ENCODE data around the gene TLR10. TPM values are rescaled to one million over a fixed set of nuclear protein-coding genes. Genes with fewer than 3 reads are reported as not detected.

Gene TLR10
- total and polyA plus RNA-seq, 3 donors from 2014 or later = 0.06 to 0.21 TPM; not detected in 1

- Histone ChIP-seq H3K36me3 (ENCODE audit: low read depth, missing control alignments) (no peaks in the 10 kb centered on the region), H3K27ac (peak overlapping the region in 1 of 2 donors; percentile 32), H3K4me1 (peaks cover 3% of the 10 kb centered on the region), H3K4me3 (no peak overlapping the region), H3K27me3 (no peaks in the 10 kb centered on the region), H3K9me3 (no peaks in the 10 kb centered on the region)
- intact Hi-C loops (cut with DNase I; ENCODE audit: low total_unique reads) = no loop called here
- peak; percentile 36 for DNase-seq
- 62 to 69% methylated on average over 5 of the region's 5 CpGs for WGBS, 2 donors
- TF ChIP-seq POLR2A (IDR thresholded peaks at IDR 0.05) (no peak), CTCF (IDR thresholded peaks at IDR 0.05) (no peak)
These were observed 22.8 kb upstream of the TLR10 start for GRCh38 chr4:38805530-38806145.

GRCh38 chr4:38804654-38805295, 22.0 kb upstream of the TLR10 start, which contains the start of gene TLR1:
Gene TLR1, minus strand, starts transcription at chr4:38804791. Its CDS starts 5,960 bp downstream, at chr4:38798831.
- intact Hi-C loops (cut with DNase I; ENCODE audit: low total_unique reads) = no loop called here
- H3K9me3 ChIP-seq = no peaks in the 10 kb centered on the region
- no peaks in the 10 kb centered on the region for H3K36me3 ChIP-seq (ENCODE audit: low read depth, missing control alignments)
- H3K27ac ChIP-seq = peak within 1 kb of the TSS; percentile 51 to 55
- TF ChIP-seq POLR2A (IDR thresholded peaks at IDR 0.05) (no peak), CTCF (IDR thresholded peaks at IDR 0.05) (peak; percentile 25 to 57 (median 45))
- DNase-seq = no peak
- 52 to 54% methylated on average over 7 of the region's 7 CpGs for WGBS, 2 donors
- H3K27me3 ChIP-seq = no peaks in the 10 kb centered on the region
- peak within 1 kb of the TSS in 1 of 2 donors; percentile 32 for H3K4me3 ChIP-seq
- peaks cover 3% of the 10 kb centered on the region for H3K4me1 ChIP-seq

- H3K27ac ChIP-seq = peak overlapping the region; percentile 31 to 55
- TF ChIP-seq CTCF (IDR thresholded peaks at IDR 0.05) (no peak), POLR2A (IDR thresholded peaks at IDR 0.05) (no peak)
- peaks cover 3% of the 10 kb centered on the region for H3K4me1 ChIP-seq
- intact Hi-C loops (cut with DNase I; ENCODE audit: low total_unique reads) = no loop called here
- H3K36me3 ChIP-seq (ENCODE audit: low read depth, missing control alignments) = no peaks in the 10 kb centered on the region
- peak overlapping the region in 1 of 2 donors; percentile 32 for H3K4me3 ChIP-seq
- whole genome bisulfite sequencing, 2 donors = 49 to 62% methylated on average over 6 of the region's 6 CpGs
- DNase-seq = no peak
- H3K9me3 ChIP-seq = no peaks in the 10 kb centered on the region
- H3K27me3 ChIP-seq = no peaks in the 10 kb centered on the region
These were observed 21.3 kb upstream of the TLR10 start for GRCh38 chr4:38803833-38804653.

GRCh38 chr4:38802561-38803355, 20.0 kb upstream of the TLR10 start:
- WGBS, 2 donors = 87 to 94% methylated on average over 15 of the region's 15 CpGs
- H3K27ac ChIP-seq = no peak overlapping the region
- DNase-seq = no peak
- peaks cover 3% of the 10 kb centered on the region for H3K4me1 ChIP-seq
- H3K36me3 ChIP-seq (ENCODE audit: low read depth, missing control alignments) = no peaks in the 10 kb centered on the region
- no peak overlapping the region for H3K4me3 ChIP-seq
- H3K27me3 ChIP-seq = no peaks in the 10 kb centered on the region
- H3K9me3 ChIP-seq = no peaks in the 10 kb centered on the region
- intact Hi-C loops (cut with DNase I; ENCODE audit: low total_unique reads) = no loop called here
- TF ChIP-seq CTCF (IDR thresholded peaks at IDR 0.05) (no peak), POLR2A (IDR thresholded peaks at IDR 0.05) (no peak)

All from testis (tissue), 3 donors.